ENCODE results near the gene CCDC177.

Gene CCDC177

DNA sequence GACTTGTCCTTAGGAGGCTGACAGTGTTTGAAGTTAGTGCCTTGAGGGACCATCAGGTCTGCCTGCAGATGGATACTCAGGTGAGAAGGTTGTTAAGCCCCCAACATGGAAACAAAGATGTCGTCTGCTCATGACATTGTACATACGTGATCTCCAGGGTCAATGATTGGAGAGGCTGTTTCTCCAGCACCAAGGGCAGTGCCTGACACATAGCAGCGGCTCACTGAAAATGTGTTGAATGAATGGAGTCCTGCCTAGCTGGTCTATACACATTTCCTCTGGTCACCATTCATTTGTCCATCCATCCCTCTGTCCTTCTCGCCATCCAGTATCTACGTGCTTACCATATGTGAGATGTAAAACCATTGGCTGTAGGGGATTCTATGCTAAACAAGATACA, 7.1 kb downstream of the CCDC177 start:
- Histone ChIP-seq H3K9ac (ENCODE audit: low read length in 2 of 2) (no peak overlapping the region), H3K4me1 (ENCODE audit: control insufficient read depth, insufficient read depth, low read length) (peaks cover 14% of the 10 kb centered on the region), H3K27me3 (ENCODE audit: control insufficient read depth in 1 of 2, insufficient read depth in 2 of 2, low read length in 2 of 2) (peaks cover 51 to 67% of the 10 kb centered on the region in 2 donors), H3K27ac (ENCODE audit: low read length) (no peak overlapping the region), H3K9me3 (ENCODE audit: control insufficient read depth in 2 of 2, low read length in 2 of 2) (no peaks in the 10 kb centered on the region), H3K4me3 (ENCODE audit: low read length in 2 of 2) (no peak overlapping the region), H3K36me3 (ENCODE audit: control insufficient read depth in 2 of 2, insufficient read depth in 2 of 2, low read length in 2 of 2) (no peaks in the 10 kb centered on the region)

DNA sequence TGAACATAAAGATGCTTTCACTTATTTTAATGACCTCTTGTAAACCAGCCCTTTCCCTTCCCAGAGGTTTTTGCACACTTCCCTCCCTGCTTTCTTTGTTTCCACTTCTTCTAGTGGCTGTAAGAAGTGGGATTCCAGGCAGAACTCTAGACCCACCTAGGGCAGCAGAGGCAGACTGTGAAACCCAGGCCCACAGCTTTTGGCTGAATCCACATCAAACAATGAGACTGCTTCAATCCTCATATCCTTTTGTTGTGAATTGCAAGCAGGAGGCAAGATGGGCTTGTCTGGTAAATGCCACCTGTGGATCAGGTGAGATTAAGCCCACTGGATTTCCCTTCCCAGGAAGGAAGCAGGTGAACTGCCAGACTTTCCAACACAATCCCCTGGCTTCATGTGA, 12.8 kb downstream of the CCDC177 start:
- Histone ChIP-seq H3K36me3 (ENCODE audit: control insufficient read depth in 2 of 2, insufficient read depth in 2 of 2, low read length in 2 of 2) (no peaks in the 10 kb centered on the region), H3K4me1 (ENCODE audit: control insufficient read depth, insufficient read depth, low read length) (no peaks in the 10 kb centered on the region), H3K9me3 (ENCODE audit: control insufficient read depth in 2 of 2, low read length in 2 of 2) (no peaks in the 10 kb centered on the region), H3K4me3 (ENCODE audit: low read length in 2 of 2) (no peak overlapping the region), H3K9ac (ENCODE audit: low read length in 2 of 2) (no peak overlapping the region), H3K27ac (ENCODE audit: low read length) (no peak overlapping the region), H3K27me3 (ENCODE audit: control insufficient read depth in 1 of 2, insufficient read depth in 2 of 2, low read length in 2 of 2) (peaks cover 18 to 31% of the 10 kb centered on the region in 2 donors)

DNA sequence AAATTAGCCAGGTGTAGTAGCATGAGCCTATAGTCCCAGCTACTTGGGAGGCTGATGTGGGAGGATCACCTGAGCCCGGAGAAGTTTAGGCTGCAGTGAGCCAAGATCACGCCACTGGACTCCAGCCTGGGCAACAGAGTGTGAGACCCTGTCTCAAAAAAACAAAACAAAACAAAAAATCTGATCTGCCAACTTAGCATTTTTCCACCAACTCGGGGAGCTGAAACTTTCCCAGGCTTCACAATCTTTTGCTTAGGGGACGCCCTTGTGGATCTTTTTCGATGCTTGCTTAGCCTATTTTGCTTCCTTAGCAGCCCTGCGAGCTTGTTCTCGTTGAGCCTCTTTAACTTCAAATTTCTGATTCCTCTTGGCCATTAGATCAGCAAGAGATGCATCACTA, 13.8 kb downstream of the CCDC177 start:
- Histone ChIP-seq H3K4me1 (ENCODE audit: control insufficient read depth, insufficient read depth, low read length) (no peaks in the 10 kb centered on the region), H3K36me3 (ENCODE audit: control insufficient read depth in 2 of 2, insufficient read depth in 2 of 2, low read length in 2 of 2) (no peaks in the 10 kb centered on the region), H3K4me3 (ENCODE audit: low read length in 2 of 2) (no peak overlapping the region), H3K9ac (ENCODE audit: low read length in 2 of 2) (no peak overlapping the region), H3K27ac (ENCODE audit: low read length) (no peak overlapping the region), H3K9me3 (ENCODE audit: control insufficient read depth in 2 of 2, low read length in 2 of 2) (no peaks in the 10 kb centered on the region), H3K27me3 (ENCODE audit: control insufficient read depth in 1 of 2, insufficient read depth in 2 of 2, low read length in 2 of 2) (peaks cover 17 to 22% of the 10 kb centered on the region in 2 donors)

DNA sequence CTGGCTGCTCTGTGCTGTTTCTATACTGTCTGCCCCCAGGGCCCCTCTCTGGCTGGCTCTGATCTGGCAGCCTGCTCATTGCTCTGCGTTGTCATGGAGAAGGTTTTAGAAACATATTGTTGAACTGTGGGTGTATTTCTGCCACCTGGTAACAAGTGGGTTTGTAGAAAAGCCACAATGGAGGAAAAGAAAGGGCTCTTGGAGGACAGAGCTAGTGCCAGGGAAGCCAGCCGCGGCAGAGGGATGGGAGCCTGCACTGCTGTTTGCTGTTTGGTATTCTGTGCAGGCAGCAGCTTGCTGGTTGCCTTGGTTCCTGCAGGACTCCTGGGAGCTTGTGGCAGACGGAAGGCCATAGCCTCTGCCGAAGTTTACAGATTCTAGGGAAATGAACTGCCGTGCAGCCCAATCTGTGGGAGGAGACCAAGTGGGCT, 15.1 kb downstream of the CCDC177 start:
- H3K27ac ChIP-seq (ENCODE audit: low read length): no peak overlapping the region

DNA sequence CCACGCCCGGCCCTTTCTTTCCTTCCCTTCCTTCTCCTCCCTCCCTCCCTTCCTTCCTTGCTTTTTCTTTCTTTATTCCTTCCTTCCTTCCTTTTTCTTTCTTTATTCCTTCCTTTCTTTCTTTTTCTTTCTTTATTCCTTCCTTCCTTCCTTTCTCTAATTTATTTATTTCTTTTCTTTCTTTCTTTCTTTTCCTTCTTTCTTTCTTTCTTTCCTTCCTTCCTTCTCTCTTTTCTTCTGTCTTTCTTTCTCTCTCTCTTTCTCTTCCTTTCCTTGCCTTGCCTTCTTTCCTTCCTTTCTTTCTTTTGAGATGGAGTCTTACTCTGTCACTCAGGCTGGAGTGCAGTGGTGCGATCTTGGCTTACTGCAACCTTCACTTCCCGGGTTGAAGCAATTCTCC, 15.9 kb downstream of the CCDC177 start:
- H3K27ac ChIP-seq (ENCODE audit: low read length): no peak overlapping the region
- no peaks in the 10 kb centered on the region for H3K36me3 ChIP-seq (ENCODE audit: control insufficient read depth in 2 of 2, insufficient read depth in 2 of 2, low read length in 2 of 2)
- H3K27me3 ChIP-seq (ENCODE audit: control insufficient read depth in 1 of 2, insufficient read depth in 2 of 2, low read length in 2 of 2): peaks cover 3 to 11% of the 10 kb centered on the region in 2 donors
- H3K4me3 ChIP-seq (ENCODE audit: low read length in 2 of 2): no peak overlapping the region
- H3K4me1 ChIP-seq (ENCODE audit: control insufficient read depth, insufficient read depth, low read length): peaks cover 4% of the 10 kb centered on the region
- H3K9me3 ChIP-seq (ENCODE audit: control insufficient read depth in 2 of 2, low read length in 2 of 2): no peaks in the 10 kb centered on the region
- H3K9ac ChIP-seq (ENCODE audit: low read length in 2 of 2): no peak overlapping the region

More for the DNA sequence above, 15.1 kb downstream of the CCDC177 start:
- Histone ChIP-seq H3K27me3 (ENCODE audit: control insufficient read depth in 1 of 2, insufficient read depth in 2 of 2, low read length in 2 of 2) (peaks cover 10 to 16% of the 10 kb centered on the region in 2 donors), H3K36me3 (ENCODE audit: control insufficient read depth in 2 of 2, insufficient read depth in 2 of 2, low read length in 2 of 2) (no peaks in the 10 kb centered on the region), H3K4me1 (ENCODE audit: control insufficient read depth, insufficient read depth, low read length) (peaks cover 3% of the 10 kb centered on the region), H3K4me3 (ENCODE audit: low read length in 2 of 2) (no peak overlapping the region), H3K9ac (ENCODE audit: low read length in 2 of 2) (no peak overlapping the region), H3K9me3 (ENCODE audit: control insufficient read depth in 2 of 2, low read length in 2 of 2) (no peaks in the 10 kb centered on the region)

DNA sequence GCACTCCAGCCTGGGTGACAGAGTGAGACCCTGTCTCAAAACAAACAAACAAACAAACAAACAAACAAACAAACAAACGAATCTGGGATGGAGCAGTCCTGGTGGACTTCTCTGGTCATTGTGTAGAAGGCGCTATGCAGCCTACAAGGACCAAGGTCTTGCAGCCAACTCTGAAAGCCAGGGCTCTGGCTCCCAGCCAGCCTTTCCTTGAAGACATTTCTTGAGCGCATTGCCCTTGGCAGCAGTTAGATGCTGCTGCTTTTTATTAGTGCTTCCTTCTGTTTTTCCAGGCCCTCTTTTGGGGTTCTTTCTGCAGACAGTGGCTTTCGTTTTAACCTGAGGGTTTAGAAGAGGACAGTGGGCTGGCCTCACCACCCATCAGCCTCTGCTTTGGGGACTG, 20.2 kb downstream of the CCDC177 start:
- H3K9me3 ChIP-seq (ENCODE audit: control insufficient read depth in 2 of 2, low read length in 2 of 2): no peaks in the 10 kb centered on the region
- peaks cover 8 to 14% of the 10 kb centered on the region in 2 donors for H3K27me3 ChIP-seq (ENCODE audit: control insufficient read depth in 1 of 2, insufficient read depth in 2 of 2, low read length in 2 of 2)
- peaks cover 4% of the 10 kb centered on the region for H3K4me1 ChIP-seq (ENCODE audit: control insufficient read depth, insufficient read depth, low read length)
- no peaks in the 10 kb centered on the region for H3K36me3 ChIP-seq (ENCODE audit: control insufficient read depth in 2 of 2, insufficient read depth in 2 of 2, low read length in 2 of 2)
- no peak overlapping the region for H3K9ac ChIP-seq (ENCODE audit: low read length in 2 of 2)
- no peak overlapping the region for H3K4me3 ChIP-seq (ENCODE audit: low read length in 2 of 2)
- H3K27ac ChIP-seq (ENCODE audit: low read length): no peak overlapping the region

DNA sequence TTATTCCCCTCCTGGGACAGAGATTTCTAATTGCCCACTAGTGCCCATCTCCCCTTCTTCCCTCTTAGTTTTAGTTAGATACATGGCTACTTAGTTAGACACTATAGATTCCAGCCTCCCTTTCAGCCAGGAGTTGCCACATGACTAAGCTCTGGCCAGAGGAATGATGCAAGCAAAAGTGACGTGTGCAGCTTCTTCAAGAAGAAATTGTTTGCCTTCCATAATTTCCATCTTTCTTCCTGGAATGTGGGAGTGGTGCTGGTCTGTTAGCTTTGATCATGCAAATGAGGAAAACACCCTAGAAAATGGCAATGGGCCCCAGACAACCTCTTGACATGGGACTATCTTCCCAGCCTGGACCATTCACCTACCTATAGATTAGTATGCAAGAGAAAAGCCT, 21.4 kb downstream of the CCDC177 start:
- H3K27ac ChIP-seq (ENCODE audit: low read length): no peak overlapping the region
- no peak overlapping the region for H3K4me3 ChIP-seq (ENCODE audit: low read length in 2 of 2)
- H3K9ac ChIP-seq (ENCODE audit: low read length in 2 of 2): no peak overlapping the region
- H3K9me3 ChIP-seq (ENCODE audit: control insufficient read depth in 2 of 2, low read length in 2 of 2): no peaks in the 10 kb centered on the region
- no peaks in the 10 kb centered on the region for H3K36me3 ChIP-seq (ENCODE audit: control insufficient read depth in 2 of 2, insufficient read depth in 2 of 2, low read length in 2 of 2)
- H3K27me3 ChIP-seq (ENCODE audit: control insufficient read depth in 1 of 2, insufficient read depth in 2 of 2, low read length in 2 of 2): peaks cover 16 to 19% of the 10 kb centered on the region in 2 donors
- peaks cover 4% of the 10 kb centered on the region for H3K4me1 ChIP-seq (ENCODE audit: control insufficient read depth, insufficient read depth, low read length)

DNA sequence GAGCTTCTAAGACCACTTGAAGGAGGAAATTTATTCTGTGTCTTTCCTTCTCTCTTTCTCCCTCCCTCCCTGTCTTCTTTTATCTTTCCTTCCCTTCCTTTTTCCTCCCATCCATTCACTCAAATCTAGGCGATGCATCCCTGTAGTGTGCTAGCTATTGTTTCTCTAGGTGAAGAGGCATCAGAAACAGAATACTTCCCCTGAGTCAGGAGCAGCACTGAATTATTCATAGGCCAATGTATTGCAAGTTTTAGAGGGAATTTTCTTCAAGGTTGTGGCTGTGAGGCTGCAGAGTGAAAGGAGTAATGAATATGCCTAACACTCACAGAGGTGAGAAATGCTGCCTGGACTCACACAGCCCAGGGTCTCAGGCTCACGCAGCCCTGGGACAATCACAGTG, 23.2 kb downstream of the CCDC177 start:
- H3K27me3 ChIP-seq (ENCODE audit: control insufficient read depth in 1 of 2, insufficient read depth in 2 of 2, low read length in 2 of 2): peaks cover 26 to 28% of the 10 kb centered on the region in 2 donors
- no peaks in the 10 kb centered on the region for H3K9me3 ChIP-seq (ENCODE audit: control insufficient read depth in 2 of 2, low read length in 2 of 2)
- H3K9ac ChIP-seq (ENCODE audit: low read length in 2 of 2): no peak overlapping the region

DNA sequence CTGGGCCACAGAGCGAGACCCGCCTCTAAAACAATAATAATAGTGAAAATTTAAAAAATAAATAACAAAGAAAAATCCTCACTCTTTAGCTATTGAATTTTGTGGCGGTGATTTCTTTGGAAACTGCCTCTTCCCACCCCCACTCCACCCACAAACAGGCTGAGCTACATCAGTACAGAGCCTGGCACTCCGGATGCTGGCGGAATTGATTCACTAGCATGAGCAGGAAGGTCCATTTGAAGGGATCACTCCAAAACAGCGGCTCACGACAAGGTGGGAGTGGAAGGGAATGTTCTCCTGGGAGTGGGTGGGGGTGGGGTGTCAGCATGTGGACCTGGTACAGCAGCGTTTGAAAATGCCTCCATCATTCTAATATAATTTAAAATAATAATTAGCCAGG, 26.1 kb downstream of the CCDC177 start:
- H3K36me3 ChIP-seq (ENCODE audit: control insufficient read depth in 2 of 2, insufficient read depth in 2 of 2, low read length in 2 of 2): no peaks in the 10 kb centered on the region
- peaks cover 28 to 30% of the 10 kb centered on the region in 2 donors for H3K27me3 ChIP-seq (ENCODE audit: control insufficient read depth in 1 of 2, insufficient read depth in 2 of 2, low read length in 2 of 2)

More for the DNA sequence above, 23.2 kb downstream of the CCDC177 start:
- H3K4me3 ChIP-seq (ENCODE audit: low read length in 2 of 2): no peak overlapping the region
- no peaks in the 10 kb centered on the region for H3K36me3 ChIP-seq (ENCODE audit: control insufficient read depth in 2 of 2, insufficient read depth in 2 of 2, low read length in 2 of 2)
- H3K27ac ChIP-seq (ENCODE audit: low read length): no peak overlapping the region
- H3K4me1 ChIP-seq (ENCODE audit: control insufficient read depth, insufficient read depth, low read length): peaks cover 8% of the 10 kb centered on the region

DNA sequence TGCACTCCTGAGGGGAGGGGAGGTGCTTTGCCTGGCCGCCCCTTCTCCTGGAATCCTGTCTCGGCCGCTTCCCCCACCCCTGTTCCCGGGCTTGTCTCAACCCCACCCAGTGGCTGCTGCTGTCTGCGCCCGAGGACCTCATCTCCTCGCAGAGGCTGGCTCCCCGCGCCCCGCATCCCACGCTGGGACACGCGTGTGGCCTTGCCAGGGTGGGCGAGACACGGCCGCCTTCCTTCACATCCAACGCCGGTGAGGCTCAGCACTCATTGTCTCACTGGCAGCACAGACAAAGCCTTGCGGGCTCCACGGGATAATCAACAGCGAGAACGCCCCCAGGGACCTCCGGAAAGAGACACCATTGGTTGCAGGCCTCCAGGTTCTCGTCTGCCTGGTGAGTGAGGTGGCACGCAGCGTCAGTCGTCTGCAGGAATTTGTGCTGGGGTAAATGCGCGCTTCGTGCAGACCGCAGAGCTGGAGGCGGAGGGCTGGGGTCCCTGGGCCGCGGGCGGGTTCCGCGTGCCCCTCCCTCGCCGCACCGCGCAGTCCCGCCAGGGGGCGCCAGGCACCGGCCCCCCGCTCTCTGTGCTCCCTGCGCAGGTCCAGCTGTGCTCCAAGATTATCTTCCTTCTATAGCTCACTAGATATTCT, 26.8 kb downstream of the CCDC177 start:
- H3K4me3 ChIP-seq (ENCODE audit: low read length in 2 of 2): no peak overlapping the region
- no peak overlapping the region for H3K9ac ChIP-seq (ENCODE audit: low read length in 2 of 2)
- peaks cover 4% of the 10 kb centered on the region for H3K4me1 ChIP-seq (ENCODE audit: control insufficient read depth, insufficient read depth, low read length)
- no peaks in the 10 kb centered on the region for H3K36me3 ChIP-seq (ENCODE audit: control insufficient read depth in 2 of 2, insufficient read depth in 2 of 2, low read length in 2 of 2)
- no peaks in the 10 kb centered on the region for H3K9me3 ChIP-seq (ENCODE audit: control insufficient read depth in 2 of 2, low read length in 2 of 2)
- H3K27me3 ChIP-seq (ENCODE audit: control insufficient read depth in 1 of 2, insufficient read depth in 2 of 2, low read length in 2 of 2): peaks cover 28 to 32% of the 10 kb centered on the region in 2 donors
- H3K27ac ChIP-seq (ENCODE audit: low read length): no peak overlapping the region

More for the DNA sequence above, 26.1 kb downstream of the CCDC177 start:
- H3K27ac ChIP-seq (ENCODE audit: low read length): no peak overlapping the region
- peaks cover 4% of the 10 kb centered on the region for H3K4me1 ChIP-seq (ENCODE audit: control insufficient read depth, insufficient read depth, low read length)
- no peak overlapping the region for H3K9ac ChIP-seq (ENCODE audit: low read length in 2 of 2)
- H3K9me3 ChIP-seq (ENCODE audit: control insufficient read depth in 2 of 2, low read length in 2 of 2): no peaks in the 10 kb centered on the region
- no peak overlapping the region for H3K4me3 ChIP-seq (ENCODE audit: low read length in 2 of 2)

DNA sequence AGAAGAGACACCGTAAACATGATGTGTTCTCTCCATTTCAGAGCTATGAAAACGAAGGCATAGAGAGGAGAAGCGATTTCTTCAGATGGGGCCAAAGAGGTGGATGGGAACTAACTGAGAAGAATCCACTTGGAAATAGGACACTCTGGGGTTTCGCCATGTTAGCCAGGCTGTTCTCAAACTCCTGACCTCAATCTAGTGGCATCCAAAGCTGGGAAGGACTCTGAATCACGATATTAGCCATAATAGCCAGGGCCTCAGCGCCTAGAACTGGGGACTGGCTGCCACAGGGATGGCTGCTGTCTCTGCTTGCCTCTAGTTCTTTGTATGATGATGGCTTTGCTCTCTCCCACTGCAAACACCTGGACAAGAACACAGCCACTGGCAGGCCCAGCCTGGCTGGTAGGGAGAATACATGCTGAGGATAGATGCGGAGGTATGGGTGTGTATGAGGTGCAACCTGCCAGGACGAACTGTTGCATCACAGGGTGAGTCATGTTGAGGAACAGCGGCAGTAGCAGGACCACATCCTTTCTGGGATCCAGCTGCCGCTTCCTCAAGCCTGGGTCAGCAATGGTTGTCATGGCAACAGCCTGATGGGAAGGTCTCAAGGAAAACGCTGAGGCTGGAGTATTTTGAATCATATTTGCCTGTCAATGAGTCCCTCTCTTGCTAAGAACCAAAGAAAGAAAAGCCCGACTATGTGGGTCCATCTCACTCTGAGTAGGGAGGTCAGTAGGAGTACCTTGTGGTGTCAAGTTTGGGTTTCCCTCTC, 31.1 kb downstream of the CCDC177 start:
- Histone ChIP-seq H3K27me3 (ENCODE audit: control insufficient read depth in 1 of 2, insufficient read depth in 2 of 2, low read length in 2 of 2) (peaks cover 13 to 15% of the 10 kb centered on the region in 2 donors), H3K27ac (ENCODE audit: low read length) (no peak overlapping the region), H3K9ac (ENCODE audit: low read length in 2 of 2) (no peak overlapping the region)

More for the DNA sequence above, 31.1 kb downstream of the CCDC177 start:
- Histone ChIP-seq H3K4me1 (ENCODE audit: control insufficient read depth, insufficient read depth, low read length) (peaks cover 4% of the 10 kb centered on the region), H3K4me3 (ENCODE audit: low read length in 2 of 2) (no peak overlapping the region), H3K36me3 (ENCODE audit: control insufficient read depth in 2 of 2, insufficient read depth in 2 of 2, low read length in 2 of 2) (no peaks in the 10 kb centered on the region), H3K9me3 (ENCODE audit: control insufficient read depth in 2 of 2, low read length in 2 of 2) (no peaks in the 10 kb centered on the region)
